Panc1 (cell line): Measurements from ENCODE around the gene ITPA. TPM values are rescaled to one million over a fixed set of nuclear protein-coding genes. Genes with fewer than 3 reads are reported as not detected.

Experiments
- ATAC-seq: fragments of 200-7000 bp; cut with Tn5 transposase; 2 replicates; pipeline ENCODE4 v1.9.1; 2020; ENCODE audit warnings: mild to moderate bottlenecking, moderate library complexity
- BruUV-seq: library from RNA; stranded (reverse); fragments of 400-500 nt; replicated peaks from 2 replicates; lab custom pipeline; 2021; lab: Mats Ljungman, UMichigan
- CTCF ChIA-PET: fragments of 300-600 bp; sonication (Branson Sonifier 250); formaldehyde crosslinking; loops from one replicate; lab custom pipeline; 2022; ENCODE audit warnings: antibody characterized with exemption; lab: Charles Lee
- POLR2A ChIA-PET: fragments of 300-600 bp; sonication (Branson Sonifier 250); formaldehyde crosslinking; loops from one replicate; lab custom pipeline; 2022; ENCODE audit warnings: antibody characterized with exemption; lab: Charles Lee
- DNase-seq: peaks from one replicate; pipeline ENCODE4 v3.0.0-alpha.2; 2010; ENCODE audit warnings: low read depth, low spot score
- H3K27ac ChIP-seq: 2 replicates; pipeline ENCODE4 v1.5.1; 2011; ENCODE audit warnings: mild to moderate bottlenecking, low read length, inconsistent platforms
- H3K27me3 ChIP-seq: fragments of 200-500 bp; sonication (Bioruptor generic); 2 replicates; pipeline ENCODE4 v1.6.0; 2014; ENCODE audit warnings: low read length, inconsistent platforms; ENCODE audit not compliant: control insufficient read depth, insufficient read depth
- H3K36me3 ChIP-seq: fragments of 200-500 bp; sonication (Bioruptor generic); 2 replicates; pipeline ENCODE4 v1.5.1; 2014; ENCODE audit warnings: inconsistent platforms, mild to moderate bottlenecking, low read length, moderate library complexity; ENCODE audit not compliant: control insufficient read depth, insufficient read depth
- H3K4me1 ChIP-seq: 2 replicates; pipeline ENCODE4 v1.5.1; 2011; ENCODE audit warnings: inconsistent platforms, mild to moderate bottlenecking, low read length, moderate library complexity; ENCODE audit not compliant: control insufficient read depth, insufficient read depth
- H3K4me3 ChIP-seq, 2 experiments: 2 replicates each; pipeline ENCODE4 v1.5.1; 2011 to 2012; ENCODE audit warnings: low read depth in 2 of 2, low read length in 2 of 2, mild to moderate bottlenecking in 2 of 2, inconsistent platforms in 1 of 2, moderate library complexity in 1 of 2
- H3K9me3 ChIP-seq: fragments of 200-500 bp; sonication (Bioruptor generic); 2 replicates; pipeline ENCODE4 v1.5.1; 2014; ENCODE audit warnings: low read depth, mild to moderate bottlenecking, inconsistent platforms, low read length, moderate library complexity; ENCODE audit not compliant: control insufficient read depth, insufficient read depth
- CTCF ChIP-seq: fragments of 450-650 bp; IDR thresholded peaks from 2 replicates; pipeline ENCODE4 v1.5.1; 2017; ENCODE audit warnings: mild to moderate bottlenecking
- POLR2AphosphoS5 ChIP-seq: IDR thresholded peaks from 2 replicates; pipeline ENCODE4 v1.6.1; 2012; ENCODE audit warnings: mild to moderate bottlenecking, low read depth, low read length, moderate library complexity
- SIN3A ChIP-seq: IDR thresholded peaks from 2 replicates; pipeline ENCODE4 v1.6.1; 2012; ENCODE audit warnings: low read depth, mild to moderate bottlenecking, low read length, moderate library complexity, borderline replicate concordance; ENCODE audit not compliant: insufficient read depth
- TCF7L2 ChIP-seq: IDR thresholded peaks from 2 replicates; pipeline ENCODE4 v1.6.1; 2011; ENCODE audit warnings: mild to moderate bottlenecking, low read depth, low read length, inconsistent platforms
- in situ Hi-C: cut with HindIII; loops from 2 replicates; pipeline ENCODE4 v1.10.0; 2016; ENCODE audit warnings: low sequenced_read_pairs, low pct_unique_long_range_greater_than_20kb
- intact Hi-C: fragments of 100-400 bp; cut with micrococcal nuclease; formaldehyde crosslinking; loops from one replicate; pipeline ENCODE4 v1.10.0; 2022; ENCODE audit not compliant: unreplicated experiment
- total RNA-seq: library from RNA; stranded (reverse); gene quantifications from one replicate; pipeline ENCODE4 v1.2.1, GENCODE V29; 2021; ENCODE audit not compliant: unreplicated experiment
- TF ChIP-seq, protein P1 (sequence below), 2 experiments: IDR thresholded peaks; 2 replicates each; pipeline ENCODE4 v1.6.1; 2011 to 2012; ENCODE audit warnings: low read depth in 2 of 2, control low read depth in 1 of 2, low read length in 1 of 2, mild to moderate bottlenecking in 1 of 2, moderate library complexity in 1 of 2; ENCODE audit not compliant: insufficient read depth in 1 of 2

The ITPA gene
- total RNA-seq, 1 experiment from 2014 or later = 107 TPM

- no peak overlapping the region for H3K4me3 ChIP-seq
- ATAC-seq (no peak), DNase-seq (no peak)
- no peaks in the 10 kb centered on the region for H3K27me3 ChIP-seq
- BruUV-seq = no TSS peak
- in situ Hi-C loops = no loop called here
- TF ChIP-seq, protein P1, sequence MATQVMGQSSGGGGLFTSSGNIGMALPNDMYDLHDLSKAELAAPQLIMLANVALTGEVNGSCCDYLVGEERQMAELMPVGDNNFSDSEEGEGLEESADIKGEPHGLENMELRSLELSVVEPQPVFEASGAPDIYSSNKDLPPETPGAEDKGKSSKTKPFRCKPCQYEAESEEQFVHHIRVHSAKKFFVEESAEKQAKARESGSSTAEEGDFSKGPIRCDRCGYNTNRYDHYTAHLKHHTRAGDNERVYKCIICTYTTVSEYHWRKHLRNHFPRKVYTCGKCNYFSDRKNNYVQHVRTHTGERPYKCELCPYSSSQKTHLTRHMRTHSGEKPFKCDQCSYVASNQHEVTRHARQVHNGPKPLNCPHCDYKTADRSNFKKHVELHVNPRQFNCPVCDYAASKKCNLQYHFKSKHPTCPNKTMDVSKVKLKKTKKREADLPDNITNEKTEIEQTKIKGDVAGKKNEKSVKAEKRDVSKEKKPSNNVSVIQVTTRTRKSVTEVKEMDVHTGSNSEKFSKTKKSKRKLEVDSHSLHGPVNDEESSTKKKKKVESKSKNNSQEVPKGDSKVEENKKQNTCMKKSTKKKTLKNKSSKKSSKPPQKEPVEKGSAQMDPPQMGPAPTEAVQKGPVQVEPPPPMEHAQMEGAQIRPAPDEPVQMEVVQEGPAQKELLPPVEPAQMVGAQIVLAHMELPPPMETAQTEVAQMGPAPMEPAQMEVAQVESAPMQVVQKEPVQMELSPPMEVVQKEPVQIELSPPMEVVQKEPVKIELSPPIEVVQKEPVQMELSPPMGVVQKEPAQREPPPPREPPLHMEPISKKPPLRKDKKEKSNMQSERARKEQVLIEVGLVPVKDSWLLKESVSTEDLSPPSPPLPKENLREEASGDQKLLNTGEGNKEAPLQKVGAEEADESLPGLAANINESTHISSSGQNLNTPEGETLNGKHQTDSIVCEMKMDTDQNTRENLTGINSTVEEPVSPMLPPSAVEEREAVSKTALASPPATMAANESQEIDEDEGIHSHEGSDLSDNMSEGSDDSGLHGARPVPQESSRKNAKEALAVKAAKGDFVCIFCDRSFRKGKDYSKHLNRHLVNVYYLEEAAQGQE (IDR thresholded peaks at IDR 0.05; ENCODE audit: insufficient read depth in 1 of 2, low read depth in 2 of 2, low read length in 1 of 2) = no peak
- TF ChIP-seq SIN3A (no peak), TCF7L2 (no peak), CTCF (no peak), POLR2AphosphoS5 (no peak)
- no peaks in the 10 kb centered on the region for H3K9me3 ChIP-seq
- no peaks in the 10 kb centered on the region for H3K4me1 ChIP-seq
- H3K27ac ChIP-seq = no peak overlapping the region
- peaks cover 2% of the 10 kb centered on the region; the same call in 1 of the 2 replicates for H3K36me3 ChIP-seq
- POLR2A ChIA-PET = no interaction called here
- CTCF ChIA-PET = no interaction called here
- intact Hi-C loops = no loop called here
Observed at GRCh38 chr20:3195590-3196237, 13.6 kb upstream of the ITPA start.

- Histone ChIP-seq H3K36me3 (peaks cover 3% of the 10 kb centered on the region; the same call in 1 of the 2 replicates), H3K4me1 (no peaks in the 10 kb centered on the region; the same call in 1 of the 2 replicates), H3K27me3 (no peaks in the 10 kb centered on the region), H3K27ac (no peak overlapping the region), H3K9me3 (no peaks in the 10 kb centered on the region), H3K4me3 (no peak overlapping the region)
- intact Hi-C loops = no loop called here
- TF ChIP-seq POLR2AphosphoS5 = no peak
- TF ChIP-seq TCF7L2 = no peak
- TF ChIP-seq SIN3A = no peak
- TF ChIP-seq CTCF = no peak
- TF ChIP-seq, protein P1 (IDR thresholded peaks at IDR 0.05; ENCODE audit: insufficient read depth in 1 of 2, low read depth in 2 of 2, low read length in 1 of 2) = no peak
- no TSS peak for BruUV-seq
- POLR2A ChIA-PET = no interaction called here
- in situ Hi-C loops = no loop called here
- CTCF ChIA-PET = no interaction called here
- ATAC-seq (no peak), DNase-seq (no peak)
Observed at GRCh38 chr20:3199206-3199605, 10.1 kb upstream of the ITPA start.
